GM12875 (cell line): Measurements from ENCODE around the gene ANKRD28.
A peak's percentile ranks its signal among the peaks of the same experiment; 100 is the strongest.

ENCODE experiments used
- H3K4me3 ChIP-seq: one replicate; pipeline ENCODE4 v1.5.1; 2011; ENCODE audit warnings: low read depth, low read length, control low read depth
- TF ChIP-seq, protein P1 (sequence below): IDR thresholded peaks from 2 replicates; pipeline ENCODE4 v1.5.1; 2011; ENCODE audit warnings: low read depth, mild to moderate bottlenecking, control low read depth, inconsistent platforms, low read length, moderate library complexity, borderline replicate concordance; ENCODE audit not compliant: insufficient read depth

Gene ANKRD28

DNA sequence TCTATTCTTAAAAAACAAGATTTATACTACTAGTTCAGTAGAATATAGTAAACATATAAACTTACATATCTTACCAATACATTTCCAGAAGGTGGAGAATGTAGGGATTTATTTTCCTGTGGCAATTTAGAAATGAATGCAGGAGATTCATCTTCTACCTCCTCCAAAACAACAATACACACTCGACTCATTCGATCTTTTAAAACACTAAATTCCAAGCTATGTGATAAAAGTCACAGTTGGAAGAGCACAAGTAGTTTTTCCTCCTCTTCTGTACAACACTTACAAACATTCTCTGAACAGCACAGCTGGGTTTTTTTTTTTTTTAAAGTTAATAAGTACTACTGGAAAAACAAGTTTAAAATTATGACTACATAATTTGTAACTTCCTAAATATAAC is 1.4 kb downstream of the ANKRD28 start:
- H3K4me3 ChIP-seq: no peak overlapping the region
- TF ChIP-seq, protein P1, sequence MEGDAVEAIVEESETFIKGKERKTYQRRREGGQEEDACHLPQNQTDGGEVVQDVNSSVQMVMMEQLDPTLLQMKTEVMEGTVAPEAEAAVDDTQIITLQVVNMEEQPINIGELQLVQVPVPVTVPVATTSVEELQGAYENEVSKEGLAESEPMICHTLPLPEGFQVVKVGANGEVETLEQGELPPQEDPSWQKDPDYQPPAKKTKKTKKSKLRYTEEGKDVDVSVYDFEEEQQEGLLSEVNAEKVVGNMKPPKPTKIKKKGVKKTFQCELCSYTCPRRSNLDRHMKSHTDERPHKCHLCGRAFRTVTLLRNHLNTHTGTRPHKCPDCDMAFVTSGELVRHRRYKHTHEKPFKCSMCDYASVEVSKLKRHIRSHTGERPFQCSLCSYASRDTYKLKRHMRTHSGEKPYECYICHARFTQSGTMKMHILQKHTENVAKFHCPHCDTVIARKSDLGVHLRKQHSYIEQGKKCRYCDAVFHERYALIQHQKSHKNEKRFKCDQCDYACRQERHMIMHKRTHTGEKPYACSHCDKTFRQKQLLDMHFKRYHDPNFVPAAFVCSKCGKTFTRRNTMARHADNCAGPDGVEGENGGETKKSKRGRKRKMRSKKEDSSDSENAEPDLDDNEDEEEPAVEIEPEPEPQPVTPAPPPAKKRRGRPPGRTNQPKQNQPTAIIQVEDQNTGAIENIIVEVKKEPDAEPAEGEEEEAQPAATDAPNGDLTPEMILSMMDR: no peak

DNA sequence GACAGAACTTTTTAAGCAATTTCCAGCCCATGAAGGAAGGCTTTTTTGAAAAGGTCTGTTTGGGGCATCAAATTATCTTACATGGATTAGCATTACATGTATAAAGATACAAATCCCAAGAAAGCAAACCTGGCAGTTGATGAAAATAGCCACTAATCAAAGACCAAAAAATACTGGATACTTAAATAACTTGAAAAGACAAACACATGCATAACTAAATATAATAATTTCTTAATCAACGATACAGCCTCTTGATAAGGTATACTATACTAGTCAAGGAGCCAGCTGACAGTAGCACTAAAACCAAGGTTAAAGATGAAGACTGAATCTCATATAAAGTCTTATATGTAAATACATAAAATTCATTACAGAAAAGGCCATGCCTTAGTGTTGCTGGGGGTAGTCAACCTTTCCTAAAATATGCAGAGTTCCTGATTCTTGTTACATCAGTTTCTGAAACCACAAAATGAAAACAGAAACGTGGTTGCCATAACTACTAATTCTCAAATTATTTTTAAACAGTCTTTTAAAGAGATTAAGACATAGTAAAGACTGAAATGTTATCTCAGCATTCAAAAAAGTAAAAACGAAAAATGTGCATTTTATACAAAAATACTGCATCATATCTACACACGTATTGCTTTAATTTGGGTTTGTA is 2.0 kb downstream of the ANKRD28 start:
- TF ChIP-seq, protein P1: no peak
- peak overlapping the region; percentile 23 for H3K4me3 ChIP-seq

DNA sequence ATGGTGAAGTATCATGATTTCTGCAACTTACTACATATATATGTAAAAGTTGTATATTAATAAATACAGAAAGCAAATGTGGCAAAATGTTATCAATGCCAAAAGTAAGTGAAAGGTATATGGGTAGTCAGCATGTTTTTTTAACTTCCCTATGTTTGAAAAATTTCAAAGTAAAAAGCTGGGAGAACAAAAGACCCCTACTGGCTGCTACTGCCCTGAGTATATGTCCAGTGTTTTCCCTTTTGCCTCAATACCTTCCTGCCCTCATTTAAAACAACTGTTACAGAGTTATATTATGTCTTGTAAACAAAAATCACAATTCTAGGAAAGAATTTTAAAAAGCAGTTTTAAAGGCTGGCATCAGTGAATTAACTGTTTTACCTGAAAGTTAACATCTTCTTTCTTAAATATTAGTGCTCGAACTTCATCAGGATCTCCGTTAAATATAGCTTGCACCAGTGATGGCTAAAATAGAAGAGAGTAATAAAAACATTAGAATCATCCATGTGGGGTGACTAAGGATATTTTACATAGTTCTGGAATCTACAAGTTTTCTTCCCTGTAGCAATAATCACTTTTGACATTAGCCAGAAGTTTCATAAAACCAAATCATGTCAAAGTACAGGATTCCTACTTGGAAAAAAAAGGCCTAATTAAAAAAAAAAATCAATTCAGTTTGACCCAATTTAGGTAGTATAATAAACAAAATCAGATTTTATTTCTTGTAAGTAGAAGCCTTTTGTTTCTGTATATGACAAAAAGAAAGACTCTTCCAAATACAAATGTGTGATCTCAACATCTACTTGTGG is 2.7 kb downstream of the ANKRD28 start:
- TF ChIP-seq, protein P1: no peak
- peak overlapping the region; percentile 23 for H3K4me3 ChIP-seq

GRCh38 chr3:15794303-15794771 is 3.4 kb downstream of the ANKRD28 start:
- TF ChIP-seq, protein P1: no peak
- H3K4me3 ChIP-seq: no peak overlapping the region

GRCh38 chr3:15791525-15791924 is 6.3 kb downstream of the ANKRD28 start:
- H3K4me3 ChIP-seq: no peak overlapping the region
- TF ChIP-seq, protein P1: no peak

GRCh38 chr3:15787941-15788340 is 9.8 kb downstream of the ANKRD28 start:
- no peak overlapping the region for H3K4me3 ChIP-seq
- TF ChIP-seq, protein P1: no peak
